ENCODE results near the gene KLHL36. TPM values are rescaled to one million over a fixed set of nuclear protein-coding genes. Genes with fewer than 3 reads are reported as not detected.

Gene KLHL36
- polyA plus RNA-seq, 1 of the 3 experiments (the other 2 are of a cell fraction), result 39.8 TPM

GRCh38 chr16:84607694-84608093 lies 40.6 kb upstream of the KLHL36 start (continued):
- TF ChIP-seq YY1 (IDR thresholded peaks at IDR 0.05; ENCODE audit: low read depth) (no peak), USF1 (IDR thresholded peaks at IDR 0.05; ENCODE audit: borderline replicate concordance, low read depth) (no peak)

DNA sequence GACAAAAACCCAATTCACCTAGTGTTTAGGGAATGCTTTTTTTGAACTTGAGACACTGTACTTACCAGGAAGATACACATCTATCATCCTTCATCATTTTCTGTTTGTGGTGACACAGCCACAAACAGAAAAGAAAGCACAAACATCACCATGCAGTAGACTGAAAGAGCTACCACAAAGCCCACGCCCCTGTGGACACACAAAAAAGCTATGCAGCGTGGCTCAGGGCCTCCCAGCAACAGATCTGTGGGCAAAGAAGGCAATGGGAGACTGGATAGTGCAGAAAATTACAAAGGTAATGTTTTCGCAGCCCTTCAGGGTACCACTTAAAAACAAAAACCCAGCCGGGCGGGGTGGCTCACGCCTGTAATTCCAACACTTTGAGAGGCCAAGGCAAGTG lies 40.0 kb upstream of the KLHL36 start:
- 93% methylated on average over 6 of the region's 6 CpGs for WGBS (ENCODE audit: low lambda C conversion rate)
- H3K9me2 ChIP-seq, result no peaks in the 10 kb centered on the region
- ChIA-PET CTCF (no interaction called here), POLR2A (no interaction called here)
- H3K4me1 ChIP-seq (ENCODE audit: control insufficient read depth in 1 of 2, insufficient read depth in 2 of 2, low read depth in 1 of 2, low read length in 1 of 2), result peaks cover 12 to 17% of the 10 kb centered on the region in 2 experiments; a peak in 3 of 4 replicates
- H3K4me2 ChIP-seq, result no peak overlapping the region
- H3K27ac ChIP-seq (ENCODE audit: low read depth in 2 of 2, low read length in 1 of 2), result no peak overlapping the region
- H4K20me1 ChIP-seq (ENCODE audit: insufficient read depth), result peaks cover 34% of the 10 kb centered on the region
- H3F3A ChIP-seq (replicated peaks; ENCODE audit: insufficient read depth), result peaks cover 12% of the 10 kb centered on the region
- H2AFZ ChIP-seq (ENCODE audit: low read depth), result no peak overlapping the region
- H3K4me3 ChIP-seq (ENCODE audit: low read depth in 2 of 2, low read length in 1 of 2), result no peak overlapping the region
- H3K9ac ChIP-seq, result no peak overlapping the region
- no peak for TF ChIP-seq EP300 (IDR thresholded peaks at IDR 0.05; ENCODE audit: borderline replicate concordance in 1 of 2, low read depth in 1 of 2, low read length in 1 of 2)
- TF ChIP-seq NRF1 (IDR thresholded peaks at IDR 0.05; ENCODE audit: low read depth, low read length), result no peak
- TF ChIP-seq PBX3 (IDR thresholded peaks at IDR 0.05), result no peak
- TF ChIP-seq CTCF (IDR thresholded peaks at IDR 0.05), result no peak
- no peak for TF ChIP-seq TAF1 (IDR thresholded peaks at IDR 0.05; ENCODE audit: borderline replicate concordance, low read depth, low read length)
- no peak for TF ChIP-seq RFX5 (IDR thresholded peaks at IDR 0.05; ENCODE audit: low read length)
- H3K9me3 ChIP-seq, result no peaks in the 10 kb centered on the region
- H3K79me2 ChIP-seq (ENCODE audit: insufficient read depth), result peaks cover 95% of the 10 kb centered on the region
- no peaks in the 10 kb centered on the region for H3K27me3 ChIP-seq (ENCODE audit: insufficient read depth)
- H3K36me3 ChIP-seq (replicated peaks in 1 of 2; ENCODE audit: control insufficient read depth in 1 of 2, insufficient read depth in 2 of 2, low read length in 1 of 2), result peaks cover 0 to 7% of the 10 kb centered on the region in 2 experiments
- no peak for DNase-seq

DNA sequence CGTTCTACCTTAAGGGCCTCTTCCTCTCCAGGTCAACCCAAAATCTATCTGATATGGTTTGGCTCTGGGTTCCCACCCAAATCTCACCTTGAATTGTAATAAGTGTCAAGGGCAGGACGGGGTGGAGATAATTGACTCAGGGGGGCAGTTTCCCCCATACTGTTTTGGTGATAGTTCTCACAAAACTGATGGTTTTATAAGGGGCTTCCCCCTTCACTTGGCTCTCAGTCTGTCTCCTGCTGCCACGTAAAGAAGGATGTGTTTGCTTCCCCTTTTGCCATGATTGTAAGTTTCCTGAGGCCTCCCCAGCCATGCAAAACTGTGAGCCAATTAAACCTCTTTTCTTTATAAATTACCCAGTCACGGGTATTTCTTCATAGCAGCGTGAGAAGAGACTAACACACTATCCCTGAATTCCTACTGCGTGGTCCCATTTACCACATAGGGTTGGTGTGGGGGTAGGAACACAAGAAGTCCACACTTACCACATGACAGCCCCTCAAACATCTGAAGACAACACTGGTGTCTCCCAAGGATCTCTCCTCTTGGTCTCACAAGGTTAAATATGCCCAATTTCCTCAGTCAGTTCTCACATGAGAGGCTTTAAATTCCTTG lies 38.6 kb upstream of the KLHL36 start:
- H3F3A ChIP-seq (replicated peaks; ENCODE audit: insufficient read depth), result peaks cover 8% of the 10 kb centered on the region
- H3K4me3 ChIP-seq (ENCODE audit: low read depth in 2 of 2, low read length in 1 of 2), result no peak overlapping the region
- peaks cover 12 to 14% of the 10 kb centered on the region in 2 experiments; a peak in 3 of 4 replicates for H3K4me1 ChIP-seq (ENCODE audit: control insufficient read depth in 1 of 2, insufficient read depth in 2 of 2, low read depth in 1 of 2, low read length in 1 of 2)
- no peak overlapping the region for H3K4me2 ChIP-seq
- H3K27me3 ChIP-seq (ENCODE audit: insufficient read depth), result no peaks in the 10 kb centered on the region
- H3K9ac ChIP-seq, result no peak overlapping the region
- H3K36me3 ChIP-seq (replicated peaks in 1 of 2; ENCODE audit: control insufficient read depth in 1 of 2, insufficient read depth in 2 of 2, low read length in 1 of 2), result peaks cover 0 to 8% of the 10 kb centered on the region in 2 experiments
- 85% methylated on average over 6 of the region's 6 CpGs for WGBS (ENCODE audit: low lambda C conversion rate)
- H3K9me3 ChIP-seq, result no peaks in the 10 kb centered on the region
- H4K20me1 ChIP-seq (ENCODE audit: insufficient read depth), result peaks cover 46% of the 10 kb centered on the region
- ChIA-PET POLR2A (no interaction called here), CTCF (interaction anchor here (1.6 to 2.4 kb wide), 2 partner anchors 13 to 99 kb away, joined by 8 to 9 read pairs; no protein-coding TSS in a partner anchor)
- TF ChIP-seq CTCF (IDR thresholded peaks at IDR 0.05) (no peak), NFIC (IDR thresholded peaks at IDR 0.05; ENCODE audit: borderline replicate concordance) (no peak), RAD21 (IDR thresholded peaks at IDR 0.05; ENCODE audit: low read length) (no peak), RFX5 (IDR thresholded peaks at IDR 0.05; ENCODE audit: low read length) (no peak)
- TF ChIP-seq, protein P1, sequence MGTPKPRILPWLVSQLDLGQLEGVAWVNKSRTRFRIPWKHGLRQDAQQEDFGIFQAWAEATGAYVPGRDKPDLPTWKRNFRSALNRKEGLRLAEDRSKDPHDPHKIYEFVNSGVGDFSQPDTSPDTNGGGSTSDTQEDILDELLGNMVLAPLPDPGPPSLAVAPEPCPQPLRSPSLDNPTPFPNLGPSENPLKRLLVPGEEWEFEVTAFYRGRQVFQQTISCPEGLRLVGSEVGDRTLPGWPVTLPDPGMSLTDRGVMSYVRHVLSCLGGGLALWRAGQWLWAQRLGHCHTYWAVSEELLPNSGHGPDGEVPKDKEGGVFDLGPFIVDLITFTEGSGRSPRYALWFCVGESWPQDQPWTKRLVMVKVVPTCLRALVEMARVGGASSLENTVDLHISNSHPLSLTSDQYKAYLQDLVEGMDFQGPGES (IDR thresholded peaks at IDR 0.05; ENCODE audit: low read depth, low read length), result no peak
- H3K79me2 ChIP-seq (ENCODE audit: insufficient read depth), result peaks cover 100% of the 10 kb centered on the region
- H3K9me2 ChIP-seq, result no peaks in the 10 kb centered on the region
- no peak overlapping the region for H3K27ac ChIP-seq (ENCODE audit: low read depth in 2 of 2, low read length in 1 of 2)
- no peak overlapping the region for H2AFZ ChIP-seq (ENCODE audit: low read depth)
- DNase-seq, result no peak

Data from SK-N-SH (cell line).